GM12891 (cell line): ENCODE data around the gene IL1RAPL1.

Experiments
- POLR2A ChIP-seq: IDR thresholded peaks from 2 replicates; pipeline ENCODE4 v1.6.1; 2011; ENCODE audit warnings: low read depth, low read length, control low read depth
- POLR2AphosphoS5 ChIP-seq: IDR thresholded peaks from 2 replicates; pipeline ENCODE4 v1.6.1; 2011; ENCODE audit warnings: low read depth, low read length, control low read depth
- POU2F2 ChIP-seq: IDR thresholded peaks from 2 replicates; pipeline ENCODE4 v1.6.1; 2011; ENCODE audit warnings: low read depth, mild to moderate bottlenecking, control low read depth, low read length, moderate library complexity

GRCh38 chrX:28773807-28774206 lies 186.6 kb downstream of the IL1RAPL1 start:
- TF ChIP-seq POLR2AphosphoS5 (no peak), POU2F2 (no peak), POLR2A (no peak)
